Hepatocyte (in vitro differentiated cells): ENCODE results near the gene C10orf143. TPM values are rescaled to one million over a fixed set of nuclear protein-coding genes. Genes with fewer than 3 reads are reported as not detected.

Experiments used
- DNase-seq: peaks from one replicate; pipeline ENCODE4 v3.0.0-alpha.2; 2016; ENCODE audit warnings: low spot score
- H2AFZ ChIP-seq: fragments of 200-600 bp; sonication (generic); 2 replicates; pipeline ENCODE4 v1.6.0; 2016; ENCODE audit warnings: antibody characterized with exemption, mild to moderate bottlenecking
- H3K27ac ChIP-seq: fragments of 200-600 bp; sonication (generic); 2 replicates; pipeline ENCODE4 v1.5.1; 2016; ENCODE audit warnings: mild to moderate bottlenecking
- H3K27me3 ChIP-seq: fragments of 200-600 bp; sonication (generic); 2 replicates; pipeline ENCODE4 v1.6.1; 2016
- H3K36me3 ChIP-seq: fragments of 200-600 bp; sonication (generic); replicated peaks from 2 replicates; pipeline ENCODE4 v1.5.1; 2016; ENCODE audit warnings: low read depth; ENCODE audit not compliant: insufficient read depth
- H3K4me1 ChIP-seq: fragments of 200-600 bp; sonication (generic); 2 replicates; pipeline ENCODE4 v1.5.1; 2016; ENCODE audit warnings: mild to moderate bottlenecking, moderate library complexity; ENCODE audit not compliant: insufficient read depth
- H3K4me2 ChIP-seq: fragments of 200-600 bp; sonication (generic); 2 replicates; pipeline ENCODE4 v1.6.0; 2016
- H3K4me3 ChIP-seq: fragments of 200-600 bp; sonication (generic); 2 replicates; pipeline ENCODE4 v1.5.1; 2016; ENCODE audit warnings: mild to moderate bottlenecking
- H3K79me2 ChIP-seq: fragments of 200-600 bp; sonication (generic); 2 replicates; pipeline ENCODE4 v1.6.0; 2017; ENCODE audit warnings: mild to moderate bottlenecking
- H3K9me2 ChIP-seq: fragments of 200-600 bp; sonication (generic); replicated peaks from 2 replicates; pipeline ENCODE4 v1.6.0; 2017; ENCODE audit warnings: mild to moderate bottlenecking; ENCODE audit not compliant: insufficient read depth
- H3K9me3 ChIP-seq: fragments of 200-600 bp; sonication (generic); 2 replicates; pipeline ENCODE4 v1.5.1; 2016; ENCODE audit warnings: low read depth, mild to moderate bottlenecking
- H4K20me1 ChIP-seq: fragments of 200-600 bp; sonication (generic); 2 replicates; pipeline ENCODE4 v1.6.0; 2016; ENCODE audit warnings: mild to moderate bottlenecking; ENCODE audit not compliant: insufficient read depth, poor library complexity, severe bottlenecking
- CTCF ChIP-seq: fragments of 200-600 bp; sonication (generic); IDR thresholded peaks from 2 replicates; pipeline ENCODE4 v1.5.1; 2016; ENCODE audit warnings: antibody characterized with exemption, mild to moderate bottlenecking; ENCODE audit not compliant: poor library complexity
- EZH2 ChIP-seq: fragments of 200-600 bp; sonication (generic); IDR thresholded peaks from 2 replicates; pipeline ENCODE4 v1.6.1; 2016; ENCODE audit warnings: antibody characterized with exemption, mild to moderate bottlenecking, borderline replicate concordance
- EZH2phosphoT487 ChIP-seq: fragments of 200-600 bp; sonication (generic); IDR thresholded peaks from one replicate; pipeline ENCODE4 v1.6.1; 2018; ENCODE audit warnings: antibody characterized with exemption, mild to moderate bottlenecking, low read depth, moderate library complexity; ENCODE audit not compliant: unreplicated experiment, severe bottlenecking
- WGBS: methylation state at CpG from one replicate; pipeline ENCODE4 v1.1.6; 2016; ENCODE audit warnings: low lambda C conversion rate; ENCODE audit errors: missing lambda C conversion rate; 5-methylcytosine and 5-hydroxymethylcytosine counted together
- polyA plus RNA-seq: library from polyadenylated mRNA; unstranded; fragments of >200 nt; fragmentation: Nextera tagmentation; extraction: Ambion mirVana; gene quantifications from 2 replicates; pipeline ENCODE4 v1.2.1, GENCODE V29; 2016
- total RNA-seq: library from RNA; depleted of rRNA; stranded (reverse); fragments of >200 nt; gene quantifications from 2 replicates; pipeline ENCODE4 v1.2.3, GENCODE V29; 2014

The C10orf143 gene
- total and polyA plus RNA-seq, 2 experiments from 2014 or later = 0.50 to 3.0 TPM

- no peaks in the 10 kb centered on the region for H3K27me3 ChIP-seq
- TF ChIP-seq EZH2 (no peak), CTCF (no peak), EZH2phosphoT487 (no peak)
- no peaks in the 10 kb centered on the region for H3K4me1 ChIP-seq
- no peak overlapping the region for H3K27ac ChIP-seq
- H3K36me3 ChIP-seq = no peaks in the 10 kb centered on the region
- H3K9me3 ChIP-seq = no peaks in the 10 kb centered on the region
- H2AFZ ChIP-seq = no peak overlapping the region
- DNase-seq = no peak
- no peak overlapping the region for H3K4me3 ChIP-seq
- WGBS = 89% methylated on average over 5 of the region's 5 CpGs
- H4K20me1 ChIP-seq = no peaks in the 10 kb centered on the region
- no peak overlapping the region for H3K4me2 ChIP-seq
- no peaks in the 10 kb centered on the region for H3K9me2 ChIP-seq
- no peaks in the 10 kb centered on the region for H3K79me2 ChIP-seq
Observed at GRCh38 chr10:130064783-130065182, 45.8 kb downstream of the C10orf143 start.

- Histone ChIP-seq H3K4me1 (no peaks in the 10 kb centered on the region), H3K4me3 (no peak overlapping the region), H3K27me3 (no peaks in the 10 kb centered on the region), H3K27ac (no peak overlapping the region), H4K20me1 (no peaks in the 10 kb centered on the region), H3K9me3 (no peaks in the 10 kb centered on the region), H3K79me2 (no peaks in the 10 kb centered on the region), H3K9me2 (no peaks in the 10 kb centered on the region), H2AFZ (no peak overlapping the region), H3K36me3 (no peaks in the 10 kb centered on the region), H3K4me2 (no peak overlapping the region)
- DNase-seq = no peak
- WGBS = 96% methylated on average over 13 of the region's 13 CpGs
- TF ChIP-seq EZH2 (no peak), EZH2phosphoT487 (no peak), CTCF (no peak)
Observed at GRCh38 chr10:130062976-130063375, 47.7 kb downstream of the C10orf143 start.

- Histone ChIP-seq H3K36me3 (no peaks in the 10 kb centered on the region), H3K4me1 (no peaks in the 10 kb centered on the region), H3K27me3 (no peaks in the 10 kb centered on the region), H3K27ac (no peak overlapping the region), H3K4me3 (no peak overlapping the region), H3K79me2 (no peaks in the 10 kb centered on the region), H3K9me2 (no peaks in the 10 kb centered on the region), H4K20me1 (no peaks in the 10 kb centered on the region), H3K4me2 (no peak overlapping the region), H3K9me3 (no peaks in the 10 kb centered on the region), H2AFZ (no peak overlapping the region)
- WGBS = 91% methylated on average over 3 of the region's 3 CpGs
- DNase-seq = no peak
- TF ChIP-seq EZH2 (no peak), CTCF (no peak), EZH2phosphoT487 (no peak)
Observed at GRCh38 chr10:130062201-130062600, 48.4 kb downstream of the C10orf143 start.

- no peak overlapping the region for H3K4me2 ChIP-seq
- no peak overlapping the region for H2AFZ ChIP-seq
- 86% methylated on average over 6 of the region's 6 CpGs for WGBS
- no peaks in the 10 kb centered on the region for H3K4me1 ChIP-seq
- no peaks in the 10 kb centered on the region for H3K36me3 ChIP-seq
- H3K27me3 ChIP-seq = no peaks in the 10 kb centered on the region
- DNase-seq = no peak
- no peaks in the 10 kb centered on the region for H4K20me1 ChIP-seq
- H3K9me2 ChIP-seq = no peaks in the 10 kb centered on the region
- H3K4me3 ChIP-seq = no peak overlapping the region
- H3K9me3 ChIP-seq = no peaks in the 10 kb centered on the region
- no peaks in the 10 kb centered on the region for H3K79me2 ChIP-seq
- no peak for TF ChIP-seq CTCF
- TF ChIP-seq EZH2 = no peak
- TF ChIP-seq EZH2phosphoT487 = no peak
- no peak overlapping the region for H3K27ac ChIP-seq
Observed at GRCh38 chr10:130061760-130062159, 48.9 kb downstream of the C10orf143 start.
